GM23248 (cell line): Measurements from ENCODE around the gene TEKTIP1. TPM values are rescaled to one million over a fixed set of nuclear protein-coding genes. Genes with fewer than 3 reads are reported as not detected.
"Not testable (repeated sequence)": the region's sequence is repeated elsewhere in the genome, so short reads cannot be mapped to it uniquely, and the experiment has no call there.

ENCODE experiments used
- DNase-seq: peaks from one replicate; pipeline ENCODE4 v3.0.0-alpha.2; 2015
- H2AFZ ChIP-seq: fragments of 200-600 bp; sonication (generic); 2 replicates; pipeline ENCODE4 v1.6.1; 2016; ENCODE audit warnings: antibody characterized with exemption
- H3F3A ChIP-seq: fragments of 200-600 bp; sonication (generic); 2 replicates; pipeline ENCODE4 v1.6.1; 2016; ENCODE audit warnings: mild to moderate bottlenecking, antibody characterized with exemption, mixed run types; ENCODE audit not compliant: insufficient read depth
- H3K27ac ChIP-seq: fragments of 200-600 bp; sonication (generic); 2 replicates; pipeline ENCODE4 v1.5.1; 2016; ENCODE audit warnings: mild to moderate bottlenecking
- H3K27me3 ChIP-seq: fragments of 200-600 bp; sonication (generic); replicated peaks from 2 replicates; pipeline ENCODE4 v1.6.1; 2016; ENCODE audit warnings: mild to moderate bottlenecking; ENCODE audit not compliant: insufficient read depth
- H3K36me3 ChIP-seq: fragments of 200-600 bp; sonication (generic); 2 replicates; pipeline ENCODE4 v1.6.1; 2016; ENCODE audit warnings: low read depth, mild to moderate bottlenecking
- H3K4me1 ChIP-seq: fragments of 200-600 bp; sonication (generic); 2 replicates; pipeline ENCODE4 v1.6.1; 2016; ENCODE audit warnings: mild to moderate bottlenecking; ENCODE audit not compliant: insufficient read depth
- H3K4me2 ChIP-seq: fragments of 200-600 bp; sonication (generic); one replicate; pipeline ENCODE4 v1.6.1; 2016; ENCODE audit warnings: mild to moderate bottlenecking; ENCODE audit not compliant: unreplicated experiment
- H3K4me3 ChIP-seq: fragments of 200-600 bp; sonication (generic); 2 replicates; pipeline ENCODE4 v1.5.1; 2016; ENCODE audit warnings: mild to moderate bottlenecking
- H3K79me2 ChIP-seq: fragments of 200-600 bp; sonication (generic); 2 replicates; pipeline ENCODE4 v1.6.1; 2016; ENCODE audit warnings: mild to moderate bottlenecking; ENCODE audit not compliant: insufficient read depth
- H3K9ac ChIP-seq: fragments of 200-600 bp; sonication (generic); 2 replicates; pipeline ENCODE4 v1.6.1; 2016; ENCODE audit warnings: mild to moderate bottlenecking
- H3K9me2 ChIP-seq: fragments of 200-600 bp; sonication (generic); 2 replicates; pipeline ENCODE4 v1.6.1; 2016; ENCODE audit warnings: mixed run types, mild to moderate bottlenecking, moderate library complexity; ENCODE audit not compliant: insufficient read depth
- H3K9me3 ChIP-seq: fragments of 200-600 bp; sonication (generic); one replicate; pipeline ENCODE4 v1.6.1; 2017; ENCODE audit warnings: low read depth
- H4K20me1 ChIP-seq: fragments of 200-600 bp; sonication (generic); 2 replicates; pipeline ENCODE4 v1.6.0; 2016; ENCODE audit not compliant: insufficient read depth
- EZH2 ChIP-seq: fragments of 200-600 bp; sonication (generic); IDR thresholded peaks from 2 replicates; pipeline ENCODE4 v1.6.1; 2018; ENCODE audit warnings: antibody characterized with exemption, mild to moderate bottlenecking; ENCODE audit not compliant: insufficient read depth, poor library complexity, severe bottlenecking
- EZH2phosphoT487 ChIP-seq: fragments of 200-600 bp; sonication (generic); IDR thresholded peaks from 2 replicates; pipeline ENCODE4 v1.6.1; 2018; ENCODE audit warnings: antibody characterized with exemption, moderate library complexity, mild to moderate bottlenecking, low read depth; ENCODE audit not compliant: insufficient read depth
- WGBS, 2 experiments: methylation state at CpG; one replicate each; pipeline ENCODE4 v1.1.6; 2015 to 2017; ENCODE audit warnings: low lambda C conversion rate in 2 of 2, low coverage in 1 of 2; ENCODE audit errors: missing lambda C conversion rate in 2 of 2; 5-methylcytosine and 5-hydroxymethylcytosine counted together
- in situ Hi-C: fragments of 300-500 bp; cut with MboI; formaldehyde crosslinking; loops from 2 replicates; pipeline ENCODE4 v1.15.0; 2020
- polyA plus RNA-seq: library from polyadenylated mRNA; unstranded; fragments of >200 nt; fragmentation: Nextera tagmentation; extraction: Ambion mirVana; gene quantifications from 2 replicates; pipeline ENCODE4 v1.2.1, GENCODE V29; 2016
- total RNA-seq: library from RNA; depleted of rRNA; stranded (reverse); fragments of >200 nt; shearing (Covaris generic); gene quantifications from 2 replicates; pipeline ENCODE4 v1.2.3, GENCODE V29; 2014

Gene TEKTIP1
- total and polyA plus RNA-seq, 2 experiments from 2014 or later: not detected

DNA sequence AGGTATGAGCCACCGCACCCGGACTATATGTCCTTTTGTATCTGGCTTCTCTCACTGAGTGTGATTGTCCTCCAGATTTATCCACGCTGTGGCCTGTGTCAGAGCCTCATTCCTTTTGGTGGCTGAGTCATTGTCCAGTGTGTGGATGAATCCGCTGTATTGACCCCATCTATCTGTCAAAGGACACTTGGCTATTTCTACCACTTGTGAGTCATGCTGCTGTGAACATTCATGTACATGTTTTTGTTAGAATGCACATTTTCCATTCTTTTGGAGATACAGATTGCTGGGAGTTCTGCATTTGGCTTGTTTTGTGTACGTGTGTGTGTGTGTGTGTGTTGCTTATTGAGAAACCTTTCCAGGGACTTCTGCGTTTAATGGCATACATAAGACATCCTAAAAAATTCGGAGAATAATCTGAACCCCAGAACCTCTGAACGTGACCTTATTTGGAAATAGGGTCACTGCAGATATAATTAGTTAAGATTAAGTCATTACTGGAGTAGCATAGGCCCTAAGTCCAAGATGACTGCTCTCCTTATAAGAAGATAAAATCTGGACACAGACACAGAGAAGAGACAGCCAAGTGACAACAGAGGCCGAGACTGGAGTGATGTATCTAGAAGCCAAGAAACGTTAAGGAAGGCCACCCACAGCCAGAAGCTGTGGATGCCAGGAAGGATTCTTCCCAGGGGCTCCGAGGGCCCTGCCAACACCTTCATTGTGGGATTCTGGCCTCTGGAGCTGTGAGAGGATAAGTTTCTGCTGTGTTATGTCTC lies 41.4 kb downstream of the TEKTIP1 start:
- Histone ChIP-seq H3K79me2 (no peaks in the 10 kb centered on the region), H3F3A (peaks cover 24% of the 10 kb centered on the region), H3K4me2 (peak overlapping the region; percentile 48), H3K4me1 (peaks cover 20% of the 10 kb centered on the region), H3K4me3 (no peak overlapping the region), H3K9me3 (no peaks in the 10 kb centered on the region), H3K9ac (peak overlapping the region; percentile 28), H4K20me1 (no peaks in the 10 kb centered on the region), H3K36me3 (no peaks in the 10 kb centered on the region), H3K9me2 (no peaks in the 10 kb centered on the region), H3K27me3 (no peaks in the 10 kb centered on the region), H2AFZ (no peak overlapping the region), H3K27ac (peak overlapping the region; percentile 63)
- WGBS, 2 experiments: 18 to 21% methylated on average over 11 of the region's 11 CpGs
- TF ChIP-seq EZH2: no peak
- in situ Hi-C loops: no loop called here
- peak; percentile 97 for DNase-seq

DNA sequence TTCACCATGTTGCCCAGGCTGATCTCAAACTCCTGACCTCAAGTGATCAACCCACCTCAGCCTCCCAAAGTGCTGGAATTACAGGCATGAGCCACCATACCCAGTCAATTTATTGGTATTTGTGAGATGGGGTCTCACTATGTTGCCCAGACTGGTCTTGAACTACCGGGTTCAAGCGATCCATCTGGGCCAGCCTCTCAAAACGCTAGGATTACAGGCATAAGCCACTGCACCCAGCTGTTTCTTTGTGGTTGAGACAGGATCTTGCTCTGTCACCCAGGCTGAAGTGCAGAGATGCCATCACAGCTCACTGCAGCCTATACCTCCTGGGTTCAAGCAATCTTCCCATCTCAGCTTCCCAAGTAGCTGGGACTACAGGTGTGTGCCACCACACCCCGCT lies 42.8 kb downstream of the TEKTIP1 start:
- 73 to 76% methylated on average over 4 of the region's 4 CpGs for WGBS, 2 experiments
- Histone ChIP-seq H3F3A (peaks cover 23% of the 10 kb centered on the region), H3K4me1 (peaks cover 12% of the 10 kb centered on the region)
- H3K9ac ChIP-seq, H3K36me3 ChIP-seq, H3K79me2 ChIP-seq, H2AFZ ChIP-seq, H3K9me3 ChIP-seq, in situ Hi-C loops, H3K4me2 ChIP-seq, H3K9me2 ChIP-seq, H3K27ac ChIP-seq, DNase-seq, H3K4me3 ChIP-seq, H4K20me1 ChIP-seq, H3K27me3 ChIP-seq: not testable (repeated sequence)

DNA sequence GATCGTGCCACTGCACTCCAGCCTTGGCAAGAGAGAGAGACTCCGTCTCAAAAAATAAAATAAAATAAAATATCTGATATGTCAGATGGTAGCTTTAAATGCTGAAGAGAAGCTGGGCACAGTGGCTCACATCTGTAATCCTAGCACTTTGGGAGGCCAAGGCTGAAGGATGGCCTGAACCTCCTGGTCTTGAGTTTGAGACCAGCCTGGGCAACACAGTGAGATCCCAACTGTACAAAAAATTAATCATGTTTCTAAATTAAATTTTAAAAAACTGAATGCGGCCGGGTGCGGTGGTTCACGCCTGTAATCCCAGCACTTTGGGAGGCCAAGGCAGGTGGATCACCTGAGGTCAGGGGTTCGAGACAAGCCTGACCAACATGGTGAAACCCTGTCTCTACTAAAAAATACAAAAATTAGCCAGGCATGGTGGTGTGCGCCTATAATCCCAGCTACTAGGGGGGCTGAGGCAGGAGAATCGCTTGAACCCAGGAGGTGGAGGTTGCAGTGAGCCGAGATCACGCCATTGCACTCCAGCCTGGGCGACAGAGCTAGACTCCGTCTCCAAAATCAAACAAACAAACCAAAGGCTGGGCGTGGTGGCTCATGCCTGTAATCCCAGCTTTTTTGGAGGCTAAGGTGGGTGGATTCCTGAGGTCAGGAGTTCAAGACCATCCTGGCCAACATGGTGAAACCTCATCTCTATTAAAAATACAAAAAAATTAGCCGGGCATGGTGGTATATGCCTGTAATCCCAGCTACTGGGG lies 45.2 kb downstream of the TEKTIP1 start:
- WGBS, 2 experiments: 85 to 89% methylated on average over 15 of the region's 15 CpGs
- H3K9me2 ChIP-seq, H3K36me3 ChIP-seq, H3K9ac ChIP-seq, H3K79me2 ChIP-seq, H3K4me2 ChIP-seq, H4K20me1 ChIP-seq, H3K27me3 ChIP-seq, H3K27ac ChIP-seq, H3K4me3 ChIP-seq, in situ Hi-C loops, H2AFZ ChIP-seq, H3K9me3 ChIP-seq, DNase-seq: not testable (repeated sequence)
- peaks cover 12% of the 10 kb centered on the region for H3K4me1 ChIP-seq
- H3F3A ChIP-seq: peaks cover 16% of the 10 kb centered on the region

DNA sequence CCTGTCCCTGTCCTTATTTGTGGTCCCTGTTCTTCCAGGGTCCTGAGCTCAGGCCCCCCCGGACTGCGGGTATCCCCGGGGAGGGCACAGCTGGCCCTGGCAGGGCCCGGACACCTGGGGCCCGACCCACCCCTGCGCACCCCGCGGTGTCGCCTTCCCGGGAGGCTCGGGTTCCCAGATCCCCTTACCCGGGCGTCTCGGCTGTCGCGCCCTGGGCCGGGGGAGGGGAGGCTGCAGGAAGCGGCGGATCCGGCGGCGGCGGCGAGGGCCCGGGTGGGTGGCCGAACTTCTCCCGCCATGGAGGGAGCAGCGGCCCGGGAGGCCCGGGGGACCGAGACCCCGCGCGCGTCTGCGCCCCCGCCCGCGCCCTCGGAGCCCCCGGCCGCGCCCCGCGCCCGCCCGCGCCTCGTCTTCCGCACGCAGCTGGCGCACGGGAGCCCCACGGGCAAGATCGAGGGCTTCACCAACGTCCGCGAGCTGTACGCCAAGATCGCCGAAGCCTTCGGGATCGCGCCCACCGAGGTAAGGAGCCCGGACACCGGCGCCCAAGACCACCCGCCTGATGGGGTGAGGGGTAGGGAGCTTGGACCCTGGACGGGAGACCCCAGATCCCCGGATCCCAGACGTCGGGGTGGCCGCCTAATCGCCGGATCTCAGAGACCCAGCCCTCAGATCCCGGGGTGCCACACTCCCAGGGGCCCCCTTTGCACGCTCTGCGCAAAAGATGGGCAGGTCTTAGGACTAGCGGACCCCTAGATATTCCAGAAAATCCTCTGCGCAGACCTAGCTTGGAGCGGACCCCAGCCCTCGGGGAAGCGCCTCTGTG lies 46.5 kb downstream of the TEKTIP1 start, which contains the start of gene GIPC3:
GIPC3 (plus strand) TSS at position 178 of the 826 bp plus-strand sequence; CDS start at position 298, 120 bp downstream.
- 6 to 11% methylated on average over 20 to 53 of the region's 84 CpGs for WGBS, 2 experiments
- Histone ChIP-seq H3K79me2 (no peaks in the 10 kb centered on the region), H3K4me1 (peaks cover 4% of the 10 kb centered on the region), H3K9me3 (no peaks in the 10 kb centered on the region), H2AFZ (no peak within 1 kb of the TSS), H3K4me2 (no peak within 1 kb of the TSS), H3F3A (peaks cover 4% of the 10 kb centered on the region), H3K36me3 (no peaks in the 10 kb centered on the region), H4K20me1 (no peaks in the 10 kb centered on the region), H3K9ac (no peak within 1 kb of the TSS), H3K27me3 (peaks cover 8% of the 10 kb centered on the region), H3K27ac (no peak within 1 kb of the TSS), H3K9me2 (no peaks in the 10 kb centered on the region), H3K4me3 (no peak within 1 kb of the TSS)
- DNase-seq: no peak
- in situ Hi-C loops: no loop called here
- TF ChIP-seq EZH2 (no peak), EZH2phosphoT487 (no peak)
